CD4-positive, alpha-beta T cell (primary cell): ENCODE measurements around the gene CACNG8. TPM values are rescaled to one million over a fixed set of nuclear protein-coding genes. Genes with fewer than 3 reads are reported as not detected.

Source experiments
- ATAC-seq: fragments of 200-7000 bp; cut with Tn5 transposase; one replicate; pipeline ENCODE4 v1.10.0; 2022; ENCODE audit warnings: mild to moderate bottlenecking; ENCODE audit not compliant: poor library complexity
- CTCF ChIA-PET: fragments of 350-600 bp; sonication (Branson Sonifier 250); formaldehyde crosslinking; loops from one replicate; lab custom pipeline; 2021; ENCODE audit warnings: antibody characterized with exemption, inconsistent platforms; lab: Charles Lee
- POLR2A ChIA-PET: fragments of 350-600 bp; sonication (Branson Sonifier 250); formaldehyde crosslinking; loops from one replicate; lab custom pipeline; 2021; ENCODE audit warnings: antibody characterized with exemption, inconsistent platforms; lab: Charles Lee
- DNase-seq, 14 experiments: peaks; one replicate each; pipeline ENCODE4 v3.0.0-alpha.2; 2013 to 2020; ENCODE audit warnings: mixed read lengths in 2 of 14
- H3K27ac ChIP-seq, 2 donors: one replicate each; pipeline versions ENCODE4 v1.5.1 to v1.7.0; 2013; ENCODE audit warnings: low read length in 2 of 2, low read depth in 1 of 2, mild to moderate bottlenecking in 1 of 2
- H3K27me3 ChIP-seq, 2 experiments: 1 replicate in 1 of 2; 2 replicates in 1 of 2; pipeline versions ENCODE4 v1.6.1 to v1.7.0; 2013; ENCODE audit warnings: low read length in 2 of 2, control low read depth in 1 of 2, mild to moderate bottlenecking in 1 of 2, moderate library complexity in 1 of 2; ENCODE audit not compliant: insufficient read depth in 2 of 2, control insufficient read depth in 1 of 2
- H3K36me3 ChIP-seq: one replicate; pipeline ENCODE4 v1.6.1; 2013; ENCODE audit warnings: low read length, control low read depth; ENCODE audit not compliant: insufficient read depth
- H3K4me1 ChIP-seq: one replicate; pipeline ENCODE4 v1.6.1; 2013; ENCODE audit warnings: low read length, control low read depth; ENCODE audit not compliant: insufficient read depth
- H3K4me3 ChIP-seq: one replicate; pipeline ENCODE4 v1.5.1; 2013; ENCODE audit warnings: mild to moderate bottlenecking, low read length, moderate library complexity
- H3K9me3 ChIP-seq, 2 experiments: 1 replicate in 1 of 2; 2 replicates in 1 of 2; pipeline versions ENCODE4 v1.6.1 to v1.7.0; 2013; ENCODE audit warnings: low read length in 2 of 2, mild to moderate bottlenecking in 2 of 2, control low read depth in 1 of 2, moderate library complexity in 1 of 2; ENCODE audit not compliant: control insufficient read depth in 1 of 2, insufficient read depth in 1 of 2
- H3K27ac Mint-ChIP-seq: one replicate; pipeline ENCODE4 v1.8.0; 2020; ENCODE audit warnings: mixed read lengths
- H3K27me3 Mint-ChIP-seq: one replicate; pipeline ENCODE4 v1.8.0; 2021; ENCODE audit warnings: mixed read lengths
- H3K36me3 Mint-ChIP-seq: one replicate; pipeline ENCODE4 v1.8.0; 2021; ENCODE audit warnings: low read depth, mixed read lengths
- H3K4me1 Mint-ChIP-seq: one replicate; pipeline ENCODE4 v1.8.0; 2021; ENCODE audit warnings: low read depth, mixed read lengths
- H3K4me3 Mint-ChIP-seq: one replicate; pipeline ENCODE4 v1.8.0; 2020; ENCODE audit warnings: mild to moderate bottlenecking, mixed read lengths
- H3K9me3 Mint-ChIP-seq: one replicate; pipeline ENCODE4 v1.8.0; 2020; ENCODE audit warnings: mixed read lengths
- CTCF ChIP-seq: fragments of 200-600 bp; IDR thresholded peaks from one replicate; pipeline ENCODE4 v1.8.0; 2022; ENCODE audit warnings: antibody characterized with exemption, mild to moderate bottlenecking
- intact Hi-C, 2 experiments: fragments of 100-400 bp; cut with DNase I in 1 of 2; cut with micrococcal nuclease in 1 of 2; formaldehyde crosslinking; loops; one replicate each; pipeline versions ENCODE4 v1.15.1 to v1.9.0; 2023 to 2025; cut with DNase I, micrococcal nuclease
- total RNA-seq, 174 experiments: library from RNA in 2 of 174; stranded (reverse) in 2 of 174; gene quantifications; one replicate each; pipeline ENCODE4 v1.2.3 and lab custom pipeline; 2021 to 2026

The CACNG8 gene
- total RNA-seq, 2 experiments from 2014 or later = not detected

GRCh38 chr19:53999694-54000093 lies 37.0 kb downstream of the CACNG8 start:
- ChIA-PET CTCF (no interaction called here), POLR2A (no interaction called here)
- H3K9me3 ChIP-seq = peaks cover 0 to 3% of the 10 kb centered on the region in 2 experiments
- H3K4me3 ChIP-seq = no peak overlapping the region
- no peak for DNase-seq
- H3K27ac ChIP-seq = no peak overlapping the region
- no peak for ATAC-seq
- H3K4me1 ChIP-seq = no peaks in the 10 kb centered on the region
- Mint-ChIP-seq H3K9me3 (no peaks in the 10 kb centered on the region), H3K4me1 (no peaks in the 10 kb centered on the region), H3K27me3 (peaks cover 73% of the 10 kb centered on the region), H3K36me3 (no peaks in the 10 kb centered on the region), H3K27ac (no peak overlapping the region), H3K4me3 (no peak overlapping the region)
- no peak for TF ChIP-seq CTCF
- intact Hi-C loops = no loop called here
- no peaks in the 10 kb centered on the region for H3K36me3 ChIP-seq
- H3K27me3 ChIP-seq = peaks cover 6 to 22% of the 10 kb centered on the region in 2 experiments

- Histone ChIP-seq H3K9me3 (peaks cover 0 to 4% of the 10 kb centered on the region in 2 experiments), H3K4me1 (no peaks in the 10 kb centered on the region), H3K36me3 (no peaks in the 10 kb centered on the region), H3K4me3 (no peak overlapping the region), H3K27me3 (peaks cover 1 to 13% of the 10 kb centered on the region in 2 experiments), H3K27ac (no peak overlapping the region)
- DNase-seq (no peak), ATAC-seq (no peak)
- no peaks in the 10 kb centered on the region for H3K36me3 Mint-ChIP-seq
- intact Hi-C loops = no loop called here
- H3K9me3 Mint-ChIP-seq = no peaks in the 10 kb centered on the region
- H3K4me1 Mint-ChIP-seq = no peaks in the 10 kb centered on the region
- ChIA-PET POLR2A (no interaction called here), CTCF (no interaction called here)
- peaks cover 56% of the 10 kb centered on the region for H3K27me3 Mint-ChIP-seq
- no peak overlapping the region for H3K27ac Mint-ChIP-seq
- no peak overlapping the region for H3K4me3 Mint-ChIP-seq
- no peak for TF ChIP-seq CTCF
These were observed 38.8 kb downstream of the CACNG8 start for GRCh38 chr19:54001496-54001895.

GRCh38 chr19:54002495-54003315 lies 40.0 kb downstream of the CACNG8 start:
- H3K4me3 Mint-ChIP-seq = no peak overlapping the region
- no peaks in the 10 kb centered on the region for H3K4me1 Mint-ChIP-seq
- CTCF ChIA-PET = no interaction called here
- Histone ChIP-seq H3K27ac (no peak overlapping the region), H3K27me3 (peaks cover 3 to 13% of the 10 kb centered on the region in 2 experiments), H3K36me3 (no peaks in the 10 kb centered on the region), H3K9me3 (peaks cover 0 to 4% of the 10 kb centered on the region in 2 experiments), H3K4me1 (no peaks in the 10 kb centered on the region), H3K4me3 (no peak overlapping the region)
- H3K27ac Mint-ChIP-seq = no peak overlapping the region
- DNase-seq (no peak), ATAC-seq (no peak)
- intact Hi-C loops = no loop called here
- no peaks in the 10 kb centered on the region for H3K36me3 Mint-ChIP-seq
- TF ChIP-seq CTCF = no peak
- POLR2A ChIA-PET = no interaction called here
- no peaks in the 10 kb centered on the region for H3K9me3 Mint-ChIP-seq
- H3K27me3 Mint-ChIP-seq = peaks cover 50% of the 10 kb centered on the region
